RWPE1 (cell line): ENCODE results near the gene ERF.

Source experiments
- CTCF ChIA-PET: fragments of 350-600 bp; sonication (Branson Sonifier 250); formaldehyde crosslinking; extraction: SDS; loops from one replicate; lab custom pipeline; 2021; lab: Yijun Ruan, JAX
- POLR2A ChIA-PET: fragments of 400-600 bp; formaldehyde crosslinking; extraction: SDS; loops from one replicate; lab custom pipeline; 2020; ENCODE audit warnings: antibody characterized with exemption; ENCODE audit not compliant: low non-redundant PET; lab: Yijun Ruan, JAX
- DNase-seq: peaks from one replicate; pipeline ENCODE4 v3.0.0; 2012; ENCODE audit warnings: low spot score
- H3K27ac ChIP-seq: fragments of 450-650 bp; 2 replicates; pipeline ENCODE4 v1.5.1; 2017
- TF ChIP-seq, protein P1 (sequence below): fragments of 450-650 bp; conservative IDR thresholded peaks from 2 replicates; pipeline ENCODE4 v1.5.1; 2017; ENCODE audit warnings: low read depth, mild to moderate bottlenecking

The ERF gene

DNA sequence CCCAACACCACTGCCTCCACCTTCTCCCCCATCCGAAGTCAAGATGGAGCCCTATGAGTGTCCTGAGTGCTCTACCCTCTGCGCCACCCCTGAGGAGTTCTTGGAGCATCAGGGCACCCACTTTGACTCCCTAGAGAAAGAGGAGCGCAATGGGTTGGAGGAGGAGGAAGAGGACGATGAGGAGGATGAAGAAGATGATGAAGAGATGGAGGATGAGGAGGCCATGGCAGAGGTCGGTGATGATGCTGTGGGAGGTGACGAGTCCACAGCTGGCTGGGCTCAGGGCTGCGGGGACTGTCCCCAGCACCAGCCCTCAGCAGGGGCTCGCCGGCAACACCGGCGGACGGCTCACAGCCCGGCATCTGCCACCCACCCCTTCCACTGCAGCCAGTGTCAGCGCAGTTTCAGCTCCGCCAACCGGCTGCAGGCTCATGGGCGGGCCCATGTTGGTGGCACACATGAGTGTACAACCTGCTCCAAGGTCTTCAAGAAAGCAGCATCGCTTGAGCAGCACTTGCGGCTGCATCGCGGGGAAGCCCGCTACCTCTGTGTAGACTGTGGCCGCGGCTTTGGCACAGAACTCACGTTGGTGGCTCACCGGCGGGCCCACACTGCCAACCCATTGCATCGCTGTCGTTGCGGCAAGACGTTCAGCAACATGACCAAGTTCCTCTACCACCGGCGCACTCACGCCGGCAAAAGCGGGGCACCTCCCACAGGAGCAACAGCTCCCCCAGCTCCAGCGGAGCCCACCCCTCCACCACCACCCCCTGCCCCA lies 29.8 kb downstream of the ERF start:
- peak overlapping the region; percentile 54; the same call in 1 of the 2 replicates for H3K27ac ChIP-seq
- ChIA-PET CTCF (no interaction called here), POLR2A (interaction anchor here (0.5 kb wide), 1 partner anchor 1748 kb away, joined by 4 read pairs; no protein-coding TSS in a partner anchor)
- TF ChIP-seq, protein P1, sequence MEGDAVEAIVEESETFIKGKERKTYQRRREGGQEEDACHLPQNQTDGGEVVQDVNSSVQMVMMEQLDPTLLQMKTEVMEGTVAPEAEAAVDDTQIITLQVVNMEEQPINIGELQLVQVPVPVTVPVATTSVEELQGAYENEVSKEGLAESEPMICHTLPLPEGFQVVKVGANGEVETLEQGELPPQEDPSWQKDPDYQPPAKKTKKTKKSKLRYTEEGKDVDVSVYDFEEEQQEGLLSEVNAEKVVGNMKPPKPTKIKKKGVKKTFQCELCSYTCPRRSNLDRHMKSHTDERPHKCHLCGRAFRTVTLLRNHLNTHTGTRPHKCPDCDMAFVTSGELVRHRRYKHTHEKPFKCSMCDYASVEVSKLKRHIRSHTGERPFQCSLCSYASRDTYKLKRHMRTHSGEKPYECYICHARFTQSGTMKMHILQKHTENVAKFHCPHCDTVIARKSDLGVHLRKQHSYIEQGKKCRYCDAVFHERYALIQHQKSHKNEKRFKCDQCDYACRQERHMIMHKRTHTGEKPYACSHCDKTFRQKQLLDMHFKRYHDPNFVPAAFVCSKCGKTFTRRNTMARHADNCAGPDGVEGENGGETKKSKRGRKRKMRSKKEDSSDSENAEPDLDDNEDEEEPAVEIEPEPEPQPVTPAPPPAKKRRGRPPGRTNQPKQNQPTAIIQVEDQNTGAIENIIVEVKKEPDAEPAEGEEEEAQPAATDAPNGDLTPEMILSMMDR: no peak
- no peak for DNase-seq

DNA sequence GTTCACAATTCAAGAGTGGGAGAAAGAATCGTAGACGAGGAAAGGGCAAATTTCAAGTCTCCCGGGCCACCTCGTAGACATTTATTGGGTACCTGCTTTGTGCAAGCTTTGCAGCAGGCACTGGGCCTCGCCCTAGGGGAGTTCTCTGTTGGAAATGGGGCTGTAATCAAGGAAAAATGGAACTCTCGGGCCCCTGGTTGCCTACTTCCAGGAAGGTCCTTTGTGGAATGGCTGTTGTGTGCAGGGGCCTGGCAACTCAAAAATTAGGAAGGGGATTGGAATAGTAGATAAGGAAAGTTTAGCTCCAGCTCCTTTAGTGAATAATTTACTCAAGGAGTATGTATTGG lies 34.2 kb downstream of the ERF start:
- no peak for DNase-seq
- ChIA-PET POLR2A (no interaction called here), CTCF (no interaction called here)
- peak overlapping the region; percentile 89 for H3K27ac ChIP-seq
- TF ChIP-seq, protein P1: no peak

DNA sequence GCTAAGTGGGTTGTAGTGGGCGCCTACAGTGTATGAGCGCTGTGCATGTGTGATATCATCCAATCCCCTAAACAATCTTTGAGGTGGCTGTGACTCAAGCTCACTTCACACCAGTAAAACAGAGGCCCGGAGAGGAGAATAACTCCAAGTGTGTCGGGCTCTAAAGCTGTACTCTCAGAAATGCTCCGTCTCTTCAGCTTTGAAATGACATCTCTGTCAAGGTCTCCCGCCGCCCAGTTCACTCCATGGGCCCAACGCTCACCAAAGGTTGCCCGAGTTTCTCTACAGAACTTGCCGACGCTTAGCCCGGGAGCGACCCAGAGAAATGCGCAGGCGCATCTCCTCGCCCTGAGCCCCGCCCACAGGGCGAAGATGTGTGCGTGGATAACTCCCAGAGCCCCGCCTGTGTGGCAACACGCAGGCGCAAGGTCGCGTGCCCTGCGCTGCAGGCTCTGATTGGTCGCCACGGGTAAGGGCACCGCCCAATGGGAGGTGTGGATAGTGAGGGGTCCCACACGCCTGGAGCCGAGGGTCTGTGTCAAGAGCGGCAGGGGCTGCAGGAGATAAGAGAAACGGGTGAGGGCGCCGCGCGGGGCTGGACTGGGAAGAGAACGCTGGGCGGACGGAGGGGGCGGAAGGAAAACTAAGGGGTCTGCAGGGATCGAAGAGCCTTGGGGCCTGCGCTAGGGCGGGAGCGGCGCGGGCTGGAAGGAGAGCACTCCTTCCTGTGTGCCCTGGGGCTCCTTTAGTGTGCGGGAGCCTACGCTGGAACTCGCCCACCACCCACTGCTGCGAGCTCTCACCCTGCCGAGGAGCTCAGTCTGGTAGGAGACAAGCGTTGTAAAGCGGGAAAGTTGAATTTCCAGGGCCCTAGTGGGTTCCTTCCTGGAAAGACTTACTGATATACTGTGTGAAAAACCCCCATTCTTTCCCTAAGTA lies 34.8 kb downstream of the ERF start, which contains the start of gene ZNF526:
TSS of gene ZNF526 (plus strand) at position 501 of the 939 bp plus-strand sequence. CDS start 4,092 bp downstream, outside the sequence.
- TF ChIP-seq, protein P1: no peak
- POLR2A ChIA-PET: no interaction called here
- peak; percentile 99 for DNase-seq
- H3K27ac ChIP-seq: peak within 1 kb of the TSS; percentile 89
- CTCF ChIA-PET: interaction anchor here (0.6 kb wide), 3 partner anchors 76 to 112 kb away, joined by 3 to 5 read pairs (median 3); no protein-coding TSS in a partner anchor

DNA sequence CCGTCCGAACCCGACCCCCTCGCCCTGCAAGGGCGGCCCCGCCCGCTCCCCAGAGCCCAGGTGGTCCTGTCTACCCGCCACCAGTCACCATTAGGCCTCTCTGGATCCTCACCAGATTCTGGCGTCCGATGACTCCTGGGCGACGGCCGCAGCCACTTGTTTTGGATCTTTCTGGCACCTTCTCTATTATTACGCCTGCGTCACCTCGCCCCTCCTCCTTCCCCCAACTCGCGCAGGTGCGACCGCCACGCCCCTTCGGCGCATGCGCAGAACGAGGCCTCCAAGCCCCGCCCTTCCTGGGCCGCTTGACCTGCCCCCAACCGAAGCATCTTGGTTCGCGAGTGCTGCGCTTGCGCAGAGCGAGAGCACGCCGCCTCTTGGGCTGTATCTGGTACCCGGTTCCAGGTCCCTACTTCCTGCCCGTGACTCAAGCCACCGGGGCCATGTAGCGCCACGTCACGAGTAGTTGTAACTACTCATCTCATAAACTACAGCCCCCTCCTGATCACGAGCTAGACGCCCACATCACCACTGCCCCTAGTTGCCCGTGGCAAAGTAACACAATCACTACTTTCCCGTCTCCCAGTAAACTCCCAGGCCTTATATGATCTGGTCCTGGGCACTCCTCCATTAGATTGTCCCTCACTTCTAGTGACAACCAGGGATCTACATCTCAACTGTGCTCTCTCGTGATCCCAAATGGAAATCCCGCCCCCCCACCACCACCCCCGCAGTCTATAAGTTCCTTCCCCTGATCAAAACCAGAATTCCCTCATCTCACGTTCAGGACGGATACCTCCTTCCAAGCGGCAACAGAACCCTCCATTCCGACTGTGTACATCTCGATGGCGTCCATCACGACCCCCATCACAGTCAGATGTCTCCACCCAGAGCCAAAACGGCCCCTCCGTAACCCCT lies 37.1 kb downstream of the ERF start, which contains the start of gene DEDD2:
TSS of gene DEDD2 (minus strand) at position 158 of the 918 bp plus-strand sequence. CDS start 670 bp downstream, outside the sequence.
- ChIA-PET CTCF (interaction anchor here (0.7 kb wide), 2 partner anchors 34 to 127 kb away, joined by 3 to 4 read pairs; no protein-coding TSS in a partner anchor), POLR2A (interaction anchor here (0.5 kb wide), 1 partner anchor 14 kb away, joined by 3 read pairs; no protein-coding TSS in a partner anchor)
- TF ChIP-seq, protein P1: no peak
- peak within 1 kb of the TSS; percentile 89 for H3K27ac ChIP-seq
- DNase-seq: peak; percentile 93

DNA sequence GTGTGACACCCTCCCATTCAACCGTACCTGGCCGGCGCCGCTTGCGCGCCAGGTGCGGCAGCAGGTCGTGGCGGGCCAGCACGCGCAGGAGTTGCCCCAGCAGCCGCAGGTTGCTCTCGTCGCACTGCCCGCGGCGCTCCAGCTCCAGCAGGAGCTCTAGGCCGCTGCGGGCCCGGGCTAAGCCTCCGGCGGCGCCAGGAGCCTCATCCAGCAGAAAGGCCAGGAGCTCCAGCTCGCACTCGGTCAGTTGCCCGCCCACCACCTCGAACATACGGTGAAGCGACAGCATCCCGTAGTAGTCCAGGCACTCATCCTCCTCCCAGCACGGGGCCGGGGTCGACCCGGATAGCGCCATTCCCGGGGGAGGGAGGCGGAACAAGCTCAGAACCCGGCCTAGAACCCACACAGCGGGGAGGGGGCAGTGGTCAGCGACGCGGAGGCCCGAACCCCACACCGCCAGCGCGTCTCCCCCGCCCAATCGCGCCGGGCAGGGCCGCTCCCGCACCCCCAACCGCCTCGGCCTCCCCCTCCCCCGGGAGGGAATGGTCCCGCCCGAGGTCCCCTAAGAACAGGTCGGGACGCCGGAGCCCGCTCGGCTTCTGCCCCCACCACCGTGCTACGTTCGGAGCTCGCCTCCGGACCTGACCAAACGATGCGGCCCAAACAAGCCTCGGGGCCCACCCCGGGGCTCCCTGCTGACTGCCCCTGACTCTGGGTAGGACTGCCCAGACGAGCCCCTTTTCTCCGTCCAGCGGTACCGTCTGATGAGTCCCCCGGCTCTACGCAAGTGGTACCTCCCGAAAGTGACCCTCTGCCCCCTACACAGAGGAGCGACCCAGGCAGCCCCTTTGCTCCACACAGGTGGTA lies 38.0 kb downstream of the ERF start:
- ChIA-PET CTCF (interaction anchor here (0.6 to 1.2 kb wide), 6 partner anchors 16 to 425 kb away, joined by 3 to 6 read pairs (median 4); no protein-coding TSS in a partner anchor), POLR2A (interaction anchor here (0.7 kb wide), 1 partner anchor 102 kb away, joined by 4 read pairs; no protein-coding TSS in a partner anchor)
- TF ChIP-seq, protein P1: no peak

More for the DNA sequence above, 38.0 kb downstream of the ERF start:
- H3K27ac ChIP-seq: peak overlapping the region; percentile 89
- DNase-seq: no peak
